ENCODE results near the gene ZNF93.
"Not testable (repeated sequence)": the region's sequence is repeated elsewhere in the genome, so short reads cannot be mapped to it uniquely, and the experiment has no call there.

The ZNF93 gene

GRCh38 chr19:19900729-19901444 lies at the start of gene ZNF93:
TSS of gene ZNF93 (plus strand) at chr19:19900946. CDS start at chr19:19901089, 143 bp downstream.
- Histone ChIP-seq H4K20me1 (no peaks in the 10 kb centered on the region; a peak in 1 of 22 replicates), H3K27ac (peak within 1 kb of the TSS; percentile 87 to 98 (median 95)), H3K4me2 (peak within 1 kb of the TSS; percentile 66 to 90 (median 79)), H3K4me3 (peak within 1 kb of the TSS; percentile 70 to 95 (median 83)), H3K27me3 (no peaks in the 10 kb centered on the region), H3K9ac (peak within 1 kb of the TSS; percentile 88 to 97 (median 95)), H3K36me3 (peaks cover 32 to 63% (median 49%) of the 10 kb centered on the region in 11 experiments), H3K4me1 (peaks cover 6 to 21% (median 17%) of the 10 kb centered on the region in 10 experiments; a peak in 19 of 20 replicates), H3K9me3 (replicated peaks in 1 of 11) (peaks cover 70 to 83% (median 78%) of the 10 kb centered on the region in 11 experiments)
- no peak for TF ChIP-seq Cebpa-rat (IDR thresholded peaks at IDR 0.05)

GRCh38 chr19:19851740-19852139 lies 49.0 kb upstream of the ZNF93 start:
- H3K4me2 ChIP-seq, H3K36me3 ChIP-seq, H3K27me3 ChIP-seq, H3K4me1 ChIP-seq, H3K27ac ChIP-seq, H3K4me3 ChIP-seq, H3K9ac ChIP-seq, H4K20me1 ChIP-seq: not testable (repeated sequence)
- H3K9me3 ChIP-seq (replicated peaks in 1 of 11) = peaks cover 60 to 100% (median 74%) of the 10 kb centered on the region in 11 experiments

- H3K9me3 ChIP-seq (replicated peaks in 1 of 11) = peaks cover 85 to 100% (median 94%) of the 10 kb centered on the region in 11 experiments
- peak overlapping the region in 5 of 11 experiments; percentile 19 to 48 (median 33); a peak in 8 of 22 replicates for H3K4me2 ChIP-seq
- H3K9ac ChIP-seq = no peak overlapping the region
- H3K36me3 ChIP-seq = peaks cover 0 to 11% (median 0%) of the 10 kb centered on the region in 11 experiments; a peak in 3 of 22 replicates
- H3K27me3 ChIP-seq = no peaks in the 10 kb centered on the region
- no peak for TF ChIP-seq Cebpa-rat (IDR thresholded peaks at IDR 0.05)
- H3K4me1 ChIP-seq = peaks cover 0 to 9% (median 3%) of the 10 kb centered on the region in 10 experiments; a peak in 9 of 20 replicates
- H3K4me3 ChIP-seq = no peak overlapping the region
- no peaks in the 10 kb centered on the region for H4K20me1 ChIP-seq
- H3K27ac ChIP-seq = no peak overlapping the region
Observed at GRCh38 chr19:19858751-19859150, 42.0 kb upstream of the ZNF93 start.

GRCh38 chr19:19860756-19861390 lies 39.9 kb upstream of the ZNF93 start:
- H3K4me2 ChIP-seq = no peak overlapping the region
- H3K9ac ChIP-seq = no peak overlapping the region
- H3K27me3 ChIP-seq = no peaks in the 10 kb centered on the region
- peaks cover 0 to 9% (median 3%) of the 10 kb centered on the region in 10 experiments; a peak in 9 of 20 replicates for H3K4me1 ChIP-seq
- no peak overlapping the region for H3K27ac ChIP-seq
- H3K36me3 ChIP-seq = peaks cover 0 to 11% (median 0%) of the 10 kb centered on the region in 11 experiments; a peak in 3 of 22 replicates
- H3K9me3 ChIP-seq (replicated peaks in 1 of 11) = peaks cover 88 to 95% (median 93%) of the 10 kb centered on the region in 11 experiments
- peak overlapping the region in 7 of 10 experiments; percentile 15 to 42 (median 35); a peak in 7 of 20 replicates for H3K4me3 ChIP-seq
- H4K20me1 ChIP-seq = no peaks in the 10 kb centered on the region
- no peak for TF ChIP-seq Cebpa-rat (IDR thresholded peaks at IDR 0.05)

- Histone ChIP-seq H3K36me3 (peaks cover 28 to 44% (median 40%) of the 10 kb centered on the region in 11 experiments), H3K4me3 (peak within 1 kb of the TSS; percentile 63 to 92 (median 86)), H3K9me3 (replicated peaks in 1 of 11) (peaks cover 80 to 88% (median 85%) of the 10 kb centered on the region in 11 experiments), H3K27me3 (no peaks in the 10 kb centered on the region), H3K4me2 (peak within 1 kb of the TSS; percentile 60 to 92 (median 77)), H3K27ac (peak within 1 kb of the TSS; percentile 89 to 100 (median 97)), H4K20me1 (no peaks in the 10 kb centered on the region), H3K4me1 (peaks cover 4 to 18% (median 7%) of the 10 kb centered on the region in 10 experiments; a peak in 10 of 20 replicates), H3K9ac (peak within 1 kb of the TSS; percentile 90 to 100 (median 98))
- TF ChIP-seq Cebpa-rat (IDR thresholded peaks at IDR 0.05) = no peak
Observed at GRCh38 chr19:19865750-19866610, 34.8 kb upstream of the ZNF93 start, which contains the start of gene ZNF253. TSS of gene ZNF253 (plus strand) at chr19:19865882. CDS start at chr19:19865997, 115 bp downstream.

- Histone ChIP-seq H3K4me3 (peak overlapping the region; percentile 63 to 92 (median 86)), H3K36me3 (peaks cover 35 to 52% (median 47%) of the 10 kb centered on the region in 11 experiments), H3K4me2 (peak overlapping the region; percentile 60 to 92 (median 77)), H3K9me3 (replicated peaks in 1 of 11) (peaks cover 80 to 89% (median 85%) of the 10 kb centered on the region in 11 experiments), H3K27ac (peak overlapping the region; percentile 89 to 100 (median 97)), H4K20me1 (no peaks in the 10 kb centered on the region), H3K4me1 (peaks cover 4 to 18% (median 7%) of the 10 kb centered on the region in 10 experiments; a peak in 10 of 20 replicates), H3K9ac (peak overlapping the region; percentile 90 to 100 (median 98)), H3K27me3 (no peaks in the 10 kb centered on the region)
- no peak for TF ChIP-seq Cebpa-rat (IDR thresholded peaks at IDR 0.05)
Observed at GRCh38 chr19:19866611-19867248, 34.0 kb upstream of the ZNF93 start.

- not testable (repeated sequence) for H3K9ac ChIP-seq, H3K4me2 ChIP-seq, H3K27ac ChIP-seq, H4K20me1 ChIP-seq, H3K27me3 ChIP-seq
- Histone ChIP-seq H3K4me1 (peaks cover 4 to 14% (median 7%) of the 10 kb centered on the region in 10 experiments; a peak in 10 of 20 replicates), H3K4me3 (peak overlapping the region in 9 of 10 experiments; percentile 19 to 89 (median 45); a peak in 13 of 20 replicates), H3K9me3 (replicated peaks in 1 of 11) (peaks cover 80 to 89% (median 86%) of the 10 kb centered on the region in 11 experiments), H3K36me3 (peaks cover 67 to 85% (median 81%) of the 10 kb centered on the region in 11 experiments)
Observed at GRCh38 chr19:19870086-19870485, 30.7 kb upstream of the ZNF93 start.

GRCh38 chr19:19871932-19872331 lies 28.8 kb upstream of the ZNF93 start:
- no peak overlapping the region for H3K9ac ChIP-seq
- H3K4me3 ChIP-seq = peak overlapping the region in 7 of 10 experiments; percentile 6 to 87 (median 33); a peak in 8 of 20 replicates
- H3K36me3 ChIP-seq = peaks cover 86 to 100% (median 99%) of the 10 kb centered on the region in 11 experiments
- no peak overlapping the region for H3K4me2 ChIP-seq
- no peaks in the 10 kb centered on the region for H4K20me1 ChIP-seq
- no peaks in the 10 kb centered on the region for H3K27me3 ChIP-seq
- H3K27ac ChIP-seq = no peak overlapping the region
- H3K4me1 ChIP-seq = peaks cover 4 to 14% (median 7%) of the 10 kb centered on the region in 10 experiments; a peak in 10 of 20 replicates
- peaks cover 96 to 100% (median 100%) of the 10 kb centered on the region in 11 experiments for H3K9me3 ChIP-seq (replicated peaks in 1 of 11)
- TF ChIP-seq Cebpa-rat (IDR thresholded peaks at IDR 0.05) = no peak

Measured in BLaER1 treated with 17β-estradiol and CSF1 and Interleukin-3, amounts not matched to agents 10 nM and 100 nM (cell line).